C1 segment of cervical spinal cord (tissue), 14 donors: Measurements from ENCODE around the gene TM4SF18.
A peak's percentile ranks its signal among the peaks of the same experiment; 100 is the strongest.

Experiments used
- DNase-seq, 14 donors: peaks; one replicate each; lab custom pipeline; 2025; lab: John Stamatoyannopoulos, UW

TM4SF18 gene

DNA sequence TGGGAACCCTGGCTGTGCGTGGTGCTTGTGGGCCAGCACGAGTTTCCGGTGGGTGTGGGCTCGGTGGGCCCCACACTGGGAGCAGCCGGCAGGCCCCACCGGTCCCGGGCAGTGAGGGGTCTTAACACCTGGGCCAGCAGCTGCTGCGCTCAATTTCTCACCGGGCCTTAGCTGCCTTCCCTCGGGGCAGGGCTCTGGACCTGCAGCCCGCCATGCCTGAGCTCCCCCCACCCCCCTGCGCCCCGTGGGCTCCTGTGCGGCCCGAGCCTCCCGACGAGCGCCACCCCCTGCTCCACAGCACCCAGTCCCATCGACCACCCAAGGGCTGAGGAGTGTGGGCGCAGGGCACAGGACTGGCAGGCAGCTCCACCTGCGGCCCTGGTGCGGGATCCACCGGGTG is 49.4 kb downstream of the TM4SF18 start:
- no peak for DNase-seq

DNA sequence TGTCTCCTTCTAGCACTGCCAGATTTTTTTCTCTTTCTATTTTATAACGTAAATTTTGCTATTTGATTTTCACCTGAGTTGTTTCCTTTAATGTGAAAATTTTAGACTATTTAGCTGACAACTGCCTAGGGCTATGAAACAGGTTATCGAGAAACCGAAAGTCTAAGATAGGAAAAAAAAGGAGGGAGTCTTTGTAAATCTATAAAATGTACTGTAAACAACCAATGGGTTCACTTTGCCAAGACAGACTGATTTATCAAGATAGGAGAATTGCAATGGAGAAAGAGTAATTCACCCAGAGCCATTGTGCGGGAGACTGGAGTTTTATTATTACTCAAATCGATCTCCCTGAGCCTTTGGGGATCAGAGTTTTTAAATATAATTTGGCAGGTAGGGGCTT is 50.0 kb downstream of the TM4SF18 start:
- DNase-seq, result no peak

DNA sequence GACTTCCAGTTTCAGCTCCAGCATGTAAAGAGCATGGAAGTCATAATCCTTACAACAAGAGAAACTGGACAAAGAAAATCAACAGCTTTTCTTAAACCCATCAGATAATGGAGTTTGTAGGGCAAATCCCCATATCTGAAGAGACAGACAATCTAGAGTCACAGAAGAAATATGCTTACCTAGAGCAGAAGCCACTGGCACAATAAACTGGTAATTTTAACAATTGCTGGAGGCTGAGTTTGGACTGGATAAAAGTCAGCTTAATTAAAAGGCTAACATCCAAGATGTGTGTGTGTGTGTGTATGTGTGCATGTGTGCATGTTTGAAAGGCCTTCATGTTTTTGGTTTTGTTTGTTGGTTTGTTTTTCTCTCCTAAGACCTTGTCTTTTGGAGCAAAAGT is 50.6 kb downstream of the TM4SF18 start:
- no peak for DNase-seq

DNA sequence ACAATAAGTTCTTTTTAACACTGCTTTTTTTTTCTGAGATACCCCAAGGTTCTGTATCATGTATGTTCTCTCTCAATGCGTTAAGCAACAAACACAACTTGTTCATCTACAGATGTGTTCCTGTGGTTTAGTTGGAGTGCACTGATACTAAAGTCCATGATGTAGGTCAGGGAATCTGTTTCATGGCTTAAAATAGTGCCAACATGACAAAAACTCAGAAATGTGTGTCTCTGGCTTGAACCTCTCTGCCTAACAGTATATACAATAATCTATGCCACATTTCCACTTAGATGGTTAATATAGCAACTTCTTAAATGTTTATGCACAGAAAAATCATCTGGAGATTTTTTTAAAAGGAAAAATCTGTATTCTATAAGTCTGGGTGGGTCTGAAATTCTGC is 51.1 kb downstream of the TM4SF18 start:
- no peak for DNase-seq

DNA sequence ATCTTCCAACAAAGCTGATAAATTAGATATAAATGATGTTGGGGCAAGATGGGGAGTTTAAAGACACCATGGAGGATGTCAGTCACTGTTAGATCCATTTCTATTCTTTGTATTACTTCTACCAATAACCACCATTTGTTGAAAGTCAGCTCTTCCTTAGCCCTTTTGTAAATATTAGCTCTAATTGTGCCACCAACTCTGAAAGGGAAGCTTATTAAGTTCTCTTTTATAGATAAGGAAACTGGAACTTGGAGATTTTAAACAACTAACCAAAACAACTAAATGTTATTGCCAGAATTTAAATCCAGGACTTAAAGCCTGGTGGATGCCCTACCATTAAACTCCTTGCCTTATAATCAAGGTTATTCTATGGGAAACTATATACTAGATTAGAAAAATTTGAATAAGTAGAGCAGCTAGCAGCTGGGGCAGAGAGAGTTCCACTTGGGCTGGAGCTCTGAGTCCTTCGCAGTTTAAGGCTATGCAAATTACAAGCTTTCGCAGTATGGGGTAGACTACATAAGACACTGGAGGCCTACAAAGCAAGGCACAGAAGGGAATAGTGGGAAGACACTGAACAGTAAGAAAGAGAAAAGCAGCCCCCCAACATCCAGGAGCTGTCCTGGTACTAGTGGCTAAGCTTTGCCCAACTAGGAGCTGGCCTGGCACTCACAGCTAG is 52.6 kb downstream of the TM4SF18 start:
- no peak for DNase-seq

DNA sequence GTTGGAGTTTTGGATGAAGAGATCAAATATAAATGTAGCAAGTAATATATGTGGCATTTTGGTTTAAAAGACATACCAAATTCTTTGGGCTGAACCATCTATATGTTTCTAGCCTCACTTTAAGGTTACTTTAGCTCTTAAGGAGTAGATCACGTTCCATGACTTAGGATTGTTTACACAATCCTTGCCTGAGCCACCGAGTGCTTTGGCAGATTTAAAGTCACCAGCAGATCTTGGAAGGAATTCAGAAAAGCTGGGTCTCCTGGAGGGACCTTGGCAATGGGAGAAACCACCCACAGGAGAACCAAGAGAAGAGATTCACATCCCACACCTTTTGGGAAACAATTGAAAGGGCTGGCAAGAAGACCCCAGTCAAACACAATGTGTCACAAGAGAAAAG is 54.5 kb downstream of the TM4SF18 start:
- no peak for DNase-seq

DNA sequence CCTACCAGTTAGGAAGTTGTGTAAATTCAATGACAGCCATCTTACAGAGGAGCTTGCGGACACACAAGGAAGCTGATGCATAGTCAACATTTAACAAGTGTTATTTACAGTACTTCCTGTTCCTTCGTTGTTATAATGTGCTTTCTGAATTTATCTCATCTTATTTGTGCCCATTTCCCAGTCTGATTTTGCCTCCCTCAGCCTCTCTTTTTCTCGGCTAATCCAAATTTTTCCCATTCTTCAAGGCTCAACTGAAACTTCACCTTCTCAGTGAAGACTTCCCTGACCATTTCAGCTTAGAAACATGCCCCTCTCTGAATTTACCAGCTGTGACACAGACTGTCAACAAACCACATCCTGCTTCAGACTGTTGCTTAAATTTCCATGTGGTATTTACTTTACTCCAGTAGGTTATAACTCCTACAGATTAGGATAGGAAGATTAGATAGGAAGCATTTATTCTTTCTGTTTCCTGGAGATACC is 56.1 kb downstream of the TM4SF18 start:
- DNase-seq, result no peak

DNA sequence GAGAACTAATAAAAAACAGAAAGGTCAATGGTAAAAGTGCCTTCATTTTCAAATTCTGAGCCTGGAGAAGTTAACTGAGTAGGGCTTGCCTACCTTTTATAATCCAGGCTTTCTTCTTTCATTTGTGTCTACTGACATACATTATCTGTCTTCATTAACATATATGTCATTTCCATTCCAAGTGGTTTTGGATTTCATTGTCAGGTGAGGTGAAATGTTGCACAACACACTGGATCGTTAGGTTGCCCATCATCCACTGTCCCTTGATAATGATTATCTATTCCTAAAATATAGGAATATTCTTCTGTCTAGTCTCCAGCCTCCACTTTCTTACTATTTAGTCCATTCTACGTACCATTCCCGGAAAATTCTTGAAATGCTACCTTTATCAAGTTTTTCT is 56.8 kb downstream of the TM4SF18 start:
- no peak for DNase-seq

DNA sequence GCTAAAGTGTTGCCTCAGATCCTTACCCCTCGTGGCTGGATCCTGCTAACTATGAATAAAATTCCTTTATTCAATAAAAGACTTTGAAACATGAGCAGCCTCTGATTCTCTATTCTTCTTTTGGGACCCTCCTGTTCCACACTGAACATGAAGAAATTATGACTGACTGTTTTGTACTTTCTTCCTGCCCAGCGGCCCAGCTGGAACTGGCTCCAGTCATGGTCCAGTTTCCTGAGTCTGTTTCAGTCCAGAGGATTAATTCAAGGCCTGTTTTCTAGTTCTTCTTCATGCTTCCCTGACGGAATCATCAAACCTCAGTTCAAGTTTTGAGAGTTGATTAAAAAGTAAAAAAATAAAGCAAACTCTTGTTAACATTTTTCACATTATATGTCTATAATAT is 59.2 kb downstream of the TM4SF18 start:
- DNase-seq, result no peak

DNA sequence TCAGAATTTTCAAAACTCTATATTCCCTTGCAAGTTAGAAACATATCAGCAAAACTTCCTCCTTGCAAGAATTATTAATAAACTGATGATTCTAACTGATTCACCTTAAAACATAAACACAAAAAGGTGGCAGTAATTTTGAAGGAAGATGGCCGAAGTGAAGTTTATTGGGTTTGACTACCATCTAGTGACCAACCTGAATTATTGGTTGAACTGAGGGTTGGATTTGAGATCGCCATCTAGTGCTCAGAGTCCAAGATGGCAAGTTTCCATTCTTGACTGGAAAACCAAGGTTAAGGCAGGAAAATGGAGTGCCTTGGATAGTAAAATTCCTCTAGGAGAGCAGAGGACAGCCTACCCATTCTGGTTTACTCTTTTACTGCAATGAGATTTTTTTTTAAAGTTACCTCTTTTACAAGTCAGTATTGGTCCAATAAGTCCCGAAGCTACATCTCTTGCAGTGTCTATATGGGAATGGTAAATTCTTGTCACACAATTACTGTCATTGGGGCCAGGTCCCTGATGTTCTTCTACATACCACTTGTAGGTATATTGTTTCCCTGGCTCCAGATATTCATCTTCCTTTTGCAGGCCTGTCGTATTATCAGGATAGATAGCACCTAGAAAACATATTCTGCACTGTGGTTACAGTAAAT is 60.2 kb downstream of the TM4SF18 start:
- DNase-seq, result peak in 9 of 14 donors; percentile 4 to 48 (median 12)

DNA sequence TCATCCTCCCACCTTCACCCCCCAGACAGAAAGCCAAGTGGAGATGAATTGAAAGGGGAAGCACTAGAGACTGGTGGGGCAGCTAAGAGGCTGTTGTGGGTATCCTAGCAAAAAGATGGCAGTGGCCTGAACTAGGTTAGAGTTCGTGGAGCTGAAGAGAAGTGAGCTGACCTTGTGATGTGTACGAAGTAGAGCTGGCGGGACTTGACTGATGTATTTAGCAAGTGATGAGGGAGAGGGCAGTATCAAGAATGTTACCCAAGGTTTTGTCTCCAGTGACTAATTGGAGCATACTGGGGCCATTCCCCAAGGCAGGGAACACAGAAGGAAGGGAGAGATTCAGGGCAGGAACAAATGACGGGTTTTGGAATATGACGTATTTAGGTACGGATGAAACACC is 61.8 kb downstream of the TM4SF18 start:
- DNase-seq, result no peak

DNA sequence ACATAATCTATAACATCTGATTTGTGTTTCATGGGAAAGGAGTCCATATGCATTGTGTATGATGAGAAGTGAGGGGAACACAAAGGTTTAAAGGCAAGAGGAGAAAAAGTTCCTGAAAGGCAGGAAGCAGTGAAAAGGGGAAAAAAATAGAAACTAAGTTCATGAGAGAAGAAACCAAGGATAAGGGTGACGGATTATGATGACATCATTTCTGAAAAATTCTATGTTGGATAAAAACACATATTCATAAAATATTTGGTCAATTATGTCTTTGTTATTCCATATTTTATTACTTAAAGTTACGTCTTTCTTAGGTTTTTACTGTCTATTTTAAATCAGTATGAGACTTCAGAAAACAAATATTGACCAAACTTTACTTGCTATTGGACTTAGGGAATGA is 63.3 kb downstream of the TM4SF18 start:
- no peak for DNase-seq

DNA sequence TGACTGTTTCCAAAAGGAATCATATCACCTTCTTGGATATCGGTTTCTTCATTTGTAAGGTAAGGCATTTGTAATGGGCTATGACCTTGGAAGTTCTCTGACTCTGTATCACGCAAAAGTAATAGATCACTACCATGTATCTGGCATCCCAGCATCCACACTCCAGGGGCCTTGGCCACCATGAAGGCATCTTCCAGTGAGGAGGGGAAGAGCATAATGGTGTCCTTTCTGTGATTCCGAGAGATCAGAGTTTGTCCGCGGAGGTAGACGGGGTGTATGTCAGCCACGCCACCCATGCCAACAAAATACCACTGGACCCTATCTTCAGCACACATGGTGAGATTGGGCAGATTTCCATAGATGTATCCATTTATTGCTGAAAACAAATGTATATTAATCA is 63.7 kb downstream of the TM4SF18 start:
- DNase-seq, result no peak
